HepG2 (cell line): ENCODE data around the gene PRKCG. TPM values are rescaled to one million over a fixed set of nuclear protein-coding genes. Genes with fewer than 3 reads are reported as not detected.

Experiments used
- CEBPZ ChIP-seq: IDR thresholded peaks from 2 replicates; pipeline ENCODE4 v1.6.1; 2012; ENCODE audit warnings: low read length, improper control_type of control experiment
- GLMP ChIP-seq: sonication (generic); formaldehyde crosslinking; IDR thresholded peaks from 2 replicates; pipeline ENCODE4 v1.9.0; 2021; ENCODE audit warnings: missing genetic modification reagents, mild to moderate bottlenecking, borderline replicate concordance
- HNF1B ChIP-seq: sonication (generic); formaldehyde crosslinking; IDR thresholded peaks from 2 replicates; pipeline ENCODE4 v1.5.1; 2020; ENCODE audit warnings: mild to moderate bottlenecking, moderate library complexity, missing genetic modification reagents
- MBD4 ChIP-seq: IDR thresholded peaks from 2 replicates; pipeline ENCODE4 v1.6.1; 2012; ENCODE audit warnings: low read length, inconsistent platforms, borderline replicate concordance
- MYNN ChIP-seq: sonication (generic); formaldehyde crosslinking; IDR thresholded peaks from 2 replicates; pipeline ENCODE4 v1.4.0; 2020; ENCODE audit warnings: mild to moderate bottlenecking, low read depth, missing genetic modification reagents
- NR2F2 ChIP-seq: IDR thresholded peaks from 2 replicates; pipeline ENCODE4 v1.6.1; 2012; ENCODE audit warnings: low read depth, inconsistent platforms, borderline replicate concordance
- SNAPC5 ChIP-seq: sonication (generic); formaldehyde crosslinking; IDR thresholded peaks from 2 replicates; pipeline ENCODE4 v1.8.1; 2023; ENCODE audit warnings: mild to moderate bottlenecking, missing genetic modification reagents, borderline replicate concordance
- SNRNP70 ChIP-seq: fragments of 200-400 bp; formaldehyde crosslinking; IDR thresholded peaks from 2 replicates; pipeline ENCODE4 v1.6.1; 2017; ENCODE audit warnings: mild to moderate bottlenecking, low read depth, low read length, moderate library complexity
- ZFX ChIP-seq: sonication (generic); formaldehyde crosslinking; IDR thresholded peaks from 2 replicates; pipeline ENCODE4 v1.4.0; 2020; ENCODE audit warnings: mild to moderate bottlenecking, low read depth, missing genetic modification reagents, moderate library complexity
- ZNF136 ChIP-seq: sonication (generic); formaldehyde crosslinking; IDR thresholded peaks from 2 replicates; pipeline ENCODE4 v1.8.1; 2022; ENCODE audit warnings: low read depth, mild to moderate bottlenecking, moderate library complexity, missing genetic modification reagents
- ZNF263 ChIP-seq: sonication (generic); formaldehyde crosslinking; IDR thresholded peaks from 2 replicates; pipeline ENCODE4 v1.4.0; 2020; ENCODE audit warnings: missing genetic modification reagents
- ZNF407 ChIP-seq: sonication (generic); formaldehyde crosslinking; IDR thresholded peaks from one replicate; pipeline ENCODE4 v1.5.1; 2020; ENCODE audit warnings: mild to moderate bottlenecking, missing genetic modification reagents; ENCODE audit errors: not compliant biosample characterization
- ZNF563 ChIP-seq: sonication (generic); formaldehyde crosslinking; IDR thresholded peaks from 2 replicates; pipeline ENCODE4 v1.8.0; 2022; ENCODE audit warnings: mild to moderate bottlenecking, moderate library complexity, missing genetic modification reagents
- polyA plus RNA-seq, 8 experiments: library from polyadenylated mRNA; depleted of rRNA in 3 of 8; stranded (reverse) in 7 of 8; unstranded in 1 of 8; fragments of >200 nt; fragmentation: Illumina TruSeq in 4 of 8; extraction: Trizol in 4 of 8; gene quantifications; 2 replicates each; pipeline versions ENCODE4 v1.2.1 to v1.2.3, GENCODE V29; 2011 to 2016; ENCODE audit warnings: low read depth in 4 of 8, missing spikeins in 1 of 8, mixed read lengths in 1 of 8; ENCODE audit not compliant: insufficient read depth in 1 of 8
- total RNA-seq, 5 experiments: library from RNA; depleted of rRNA; stranded (reverse); fragments of >200 nt; fragmentation: Illumina TruSeq; extraction: Trizol; gene quantifications; 2 replicates each; pipeline ENCODE4 v1.2.3, GENCODE V29; 2016; ENCODE audit warnings: low read depth in 1 of 5

Gene PRKCG
- total and polyA plus RNA-seq, 2 of the 13 experiments (the other 11 are each of a cell fraction or from before 2014, with no cell fraction given): 0.02 to 0.03 TPM

GRCh38 chr19:53868091-53868891 is 13.7 kb upstream of the PRKCG start (continued):
- TF ChIP-seq CEBPZ (no peak), GLMP (CRISPR knock-in tag) (no peak), MYNN (CRISPR knock-in tag) (no peak), ZNF263 (CRISPR knock-in tag) (peak; percentile 67; the same call in 1 of the 2 replicates), ZNF407 (CRISPR knock-in tag) (no peak), HNF1B (CRISPR knock-in tag) (no peak), MBD4 (no peak), SNRNP70 (no peak), ZFX (CRISPR knock-in tag) (no peak), SNAPC5 (CRISPR knock-in tag) (no peak), ZNF563 (0 out of 2 replicates have a peak, but pooled peaks have one; percentile 12), ZNF136 (CRISPR knock-in tag) (no peak), NR2F2 (no peak)
